Liver (tissue), 9 donors: ENCODE measurements around the gene SPRN. TPM values are rescaled to one million over a fixed set of nuclear protein-coding genes. Genes with fewer than 3 reads are reported as not detected.

Experiments
- DNase-seq: peaks from one replicate; pipeline ENCODE4 v3.0.0-alpha.2; 2017; ENCODE audit warnings: low spot score
- H3K27ac ChIP-seq, 2 donors: one replicate each; pipeline ENCODE4 v1.7.0; 2013; ENCODE audit warnings: inconsistent platforms in 2 of 2, low read length in 2 of 2, control low read depth in 1 of 2, low read depth in 1 of 2, mild to moderate bottlenecking in 1 of 2
- H3K27me3 ChIP-seq, 4 donors: one replicate each; pipeline versions ENCODE4 v1.6.1 to v1.7.0; 2013; ENCODE audit warnings: low read length in 3 of 4, inconsistent platforms in 1 of 4, mild to moderate bottlenecking in 1 of 4, moderate library complexity in 1 of 4; ENCODE audit not compliant: control insufficient read depth in 4 of 4, insufficient read depth in 4 of 4
- H3K36me3 ChIP-seq, 4 donors: one replicate each; pipeline versions ENCODE4 v1.6.1 to v1.7.0; 2013; ENCODE audit warnings: low read length in 3 of 4, mild to moderate bottlenecking in 3 of 4, low read depth in 1 of 4, moderate library complexity in 1 of 4; ENCODE audit not compliant: control insufficient read depth in 4 of 4, insufficient read depth in 3 of 4
- H3K4me1 ChIP-seq, 4 donors: one replicate each; pipeline versions ENCODE4 v1.6.1 to v1.7.0; 2013; ENCODE audit warnings: low read length in 3 of 4, mild to moderate bottlenecking in 3 of 4, moderate library complexity in 1 of 4; ENCODE audit not compliant: control insufficient read depth in 4 of 4, insufficient read depth in 4 of 4
- H3K4me3 ChIP-seq, 3 donors: one replicate each; pipeline versions ENCODE4 v1.6.1 to v1.7.0; 2013; ENCODE audit warnings: low read length in 3 of 3, control low read depth in 1 of 3, low read depth in 1 of 3, mild to moderate bottlenecking in 1 of 3
- H3K9ac ChIP-seq, 2 donors: one replicate each; pipeline ENCODE4 v1.7.0; 2013; ENCODE audit warnings: low read length in 2 of 2, mild to moderate bottlenecking in 2 of 2, moderate library complexity in 2 of 2, control low read depth in 1 of 2, low read depth in 1 of 2
- H3K9me3 ChIP-seq, 4 donors: one replicate each; pipeline versions ENCODE4 v1.6.1 to v1.7.0; 2013; ENCODE audit warnings: low read length in 3 of 4; ENCODE audit not compliant: control insufficient read depth in 4 of 4
- CTCF ChIP-seq: fragments of 150-350 bp; IDR thresholded peaks from 2 replicates; pipeline ENCODE4 v1.5.1; 2017; ENCODE audit warnings: improper control_type of control experiment, low read depth, low read length; ENCODE audit not compliant: missing input control
- EGR1 ChIP-seq, 2 donors: IDR thresholded peaks; 2 replicates each; pipeline ENCODE4 v1.6.1; 2016 to 2018; ENCODE audit warnings: antibody characterized with exemption in 2 of 2, low read depth in 2 of 2
- FOXA1 ChIP-seq: IDR thresholded peaks from 2 replicates; pipeline ENCODE4 v1.6.1; 2016; ENCODE audit warnings: antibody characterized with exemption
- JUND ChIP-seq, 2 donors: IDR thresholded peaks; 2 replicates each; pipeline ENCODE4 v1.6.1; 2016; ENCODE audit warnings: antibody characterized with exemption in 2 of 2
- MAX ChIP-seq: IDR thresholded peaks from 2 replicates; pipeline ENCODE4 v1.6.1; 2016; ENCODE audit warnings: antibody characterized with exemption
- NR2F2 ChIP-seq: IDR thresholded peaks from 2 replicates; pipeline ENCODE4 v1.6.1; 2016; ENCODE audit warnings: antibody characterized with exemption
- RAD21 ChIP-seq, 2 donors: IDR thresholded peaks; 2 replicates each; pipeline ENCODE4 v1.6.1; 2016; ENCODE audit warnings: antibody characterized with exemption in 2 of 2, mild to moderate bottlenecking in 2 of 2
- REST ChIP-seq: IDR thresholded peaks from 2 replicates; pipeline ENCODE4 v1.6.1; 2016; ENCODE audit warnings: antibody characterized with exemption, mild to moderate bottlenecking
- RXRA ChIP-seq, 2 donors: IDR thresholded peaks; 2 replicates each; pipeline ENCODE4 v1.6.1; 2017 to 2018; ENCODE audit warnings: antibody characterized with exemption in 2 of 2, mild to moderate bottlenecking in 1 of 2
- SP1 ChIP-seq: IDR thresholded peaks from 2 replicates; pipeline ENCODE4 v1.6.1; 2018; ENCODE audit warnings: antibody characterized with exemption, mild to moderate bottlenecking
- WGBS: extraction: QIAGEN DNeasy Blood & Tissue Kit; methylation state at CpG from one replicate; pipeline ENCODE4 v1.1.7; 2013; 5-methylcytosine and 5-hydroxymethylcytosine counted together
- polyA plus RNA-seq, 2 donors: library from polyadenylated mRNA; stranded (reverse) in 1 of 2; unstranded in 1 of 2; fragments of 200-250 nt in 1 of 2; fragments of >200 nt in 1 of 2; fragmentation: Nextera tagmentation in 1 of 2; extraction: Ambion mirVana in 1 of 2; gene quantifications; one replicate each; pipeline versions ENCODE4 v1.2.1 to v1.2.3, GENCODE V29; 2013 to 2015
- total RNA-seq, 2 donors: library from RNA; depleted of rRNA; stranded (reverse); fragments of >200 nt; gene quantifications; one replicate each; pipeline ENCODE4 v1.2.3, GENCODE V29; 2014
- TF ChIP-seq, protein P1 (sequence below): IDR thresholded peaks from 2 replicates; pipeline ENCODE4 v1.6.1; 2016; ENCODE audit warnings: antibody characterized with exemption
- TF ChIP-seq, protein P2 (sequence below): IDR thresholded peaks from 2 replicates; pipeline ENCODE4 v1.6.1; 2016; ENCODE audit warnings: antibody characterized with exemption
- donor health status: healthy.
- donor health status: healthy.
- donor health status: healthy.
- donor health status: healthy.
- donor health status: healthy.

SPRN gene
- total and polyA plus RNA-seq, 4 donors, result 1.3 to 36.4 TPM; not detected in 2

DNA sequence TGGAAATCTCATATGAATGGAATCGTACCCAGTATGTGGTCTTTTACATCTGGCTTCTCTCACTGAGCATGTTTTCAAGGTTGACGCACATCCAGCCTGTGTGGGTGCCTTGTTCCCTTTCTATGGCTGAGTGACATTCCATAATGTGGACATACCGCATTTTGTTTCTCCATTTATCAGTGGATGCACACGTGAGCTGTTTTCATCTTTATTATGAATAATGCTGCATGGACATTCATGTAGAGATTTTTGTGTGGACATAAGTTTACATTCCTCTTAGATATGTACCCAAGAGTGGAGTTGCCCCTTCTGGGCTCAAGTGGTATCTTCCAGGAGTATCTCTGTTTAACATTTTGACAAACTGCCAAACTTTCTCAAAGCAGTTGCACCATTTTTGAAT lies 28.0 kb upstream of the SPRN start:
- no peak for DNase-seq
- H3K36me3 ChIP-seq, result no peaks in the 10 kb centered on the region
- H3K27me3 ChIP-seq, result no peaks in the 10 kb centered on the region
- WGBS, result 86% methylated on average over 4 of the region's 4 CpGs
- no peak overlapping the region for H3K27ac ChIP-seq
- no peaks in the 10 kb centered on the region for H3K4me1 ChIP-seq
- no peak for TF ChIP-seq NR2F2
- no peak for TF ChIP-seq CTCF
- no peak for TF ChIP-seq JUND (IDR thresholded peaks at IDR 0.05)
- no peak for TF ChIP-seq RXRA (IDR thresholded peaks at IDR 0.05)
- TF ChIP-seq, protein P1, sequence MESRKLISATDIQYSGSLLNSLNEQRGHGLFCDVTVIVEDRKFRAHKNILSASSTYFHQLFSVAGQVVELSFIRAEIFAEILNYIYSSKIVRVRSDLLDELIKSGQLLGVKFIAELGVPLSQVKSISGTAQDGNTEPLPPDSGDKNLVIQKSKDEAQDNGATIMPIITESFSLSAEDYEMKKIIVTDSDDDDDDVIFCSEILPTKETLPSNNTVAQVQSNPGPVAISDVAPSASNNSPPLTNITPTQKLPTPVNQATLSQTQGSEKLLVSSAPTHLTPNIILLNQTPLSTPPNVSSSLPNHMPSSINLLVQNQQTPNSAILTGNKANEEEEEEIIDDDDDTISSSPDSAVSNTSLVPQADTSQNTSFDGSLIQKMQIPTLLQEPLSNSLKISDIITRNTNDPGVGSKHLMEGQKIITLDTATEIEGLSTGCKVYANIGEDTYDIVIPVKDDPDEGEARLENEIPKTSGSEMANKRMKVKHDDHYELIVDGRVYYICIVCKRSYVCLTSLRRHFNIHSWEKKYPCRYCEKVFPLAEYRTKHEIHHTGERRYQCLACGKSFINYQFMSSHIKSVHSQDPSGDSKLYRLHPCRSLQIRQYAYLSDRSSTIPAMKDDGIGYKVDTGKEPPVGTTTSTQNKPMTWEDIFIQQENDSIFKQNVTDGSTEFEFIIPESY, result no peak
- TF ChIP-seq MAX, result no peak
- no peak for TF ChIP-seq EGR1 (IDR thresholded peaks at IDR 0.05; ENCODE audit: low read depth in 2 of 2)
- H3K4me3 ChIP-seq, result no peak overlapping the region
- H3K9ac ChIP-seq, result no peak overlapping the region
- H3K9me3 ChIP-seq, result peaks cover 3 to 11% (median 7%) of the 10 kb centered on the region in 4 donors

- TF ChIP-seq RXRA (IDR thresholded peaks at IDR 0.05) (no peak), JUND (IDR thresholded peaks at IDR 0.05) (no peak), FOXA1 (no peak), CTCF (no peak), REST (no peak), EGR1 (IDR thresholded peaks at IDR 0.05; ENCODE audit: low read depth in 2 of 2) (no peak), SP1 (no peak), RAD21 (IDR thresholded peaks at IDR 0.05) (no peak), MAX (no peak)
- TF ChIP-seq, protein P2, sequence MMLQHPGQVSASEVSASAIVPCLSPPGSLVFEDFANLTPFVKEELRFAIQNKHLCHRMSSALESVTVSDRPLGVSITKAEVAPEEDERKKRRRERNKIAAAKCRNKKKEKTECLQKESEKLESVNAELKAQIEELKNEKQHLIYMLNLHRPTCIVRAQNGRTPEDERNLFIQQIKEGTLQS, result no peak
- 62% methylated on average over 4 of the region's 4 CpGs for WGBS
- no peak overlapping the region for H3K9ac ChIP-seq
- no peak overlapping the region for H3K4me3 ChIP-seq
- DNase-seq, result no peak
- H3K27ac ChIP-seq, result no peak overlapping the region
- no peaks in the 10 kb centered on the region for H3K36me3 ChIP-seq
- no peaks in the 10 kb centered on the region for H3K4me1 ChIP-seq
- H3K9me3 ChIP-seq, result peaks cover 4 to 17% (median 9%) of the 10 kb centered on the region in 4 donors
- H3K27me3 ChIP-seq, result no peaks in the 10 kb centered on the region
Observed at GRCh38 chr10:133451346-133451745, 26.9 kb upstream of the SPRN start.
